GM21367 (cell line): ENCODE data around the gene ARHGAP6.
"Not testable (repeated sequence)": the region's sequence is repeated elsewhere in the genome, so short reads cannot be mapped to it uniquely, and the experiment has no call there.

Source experiments
- ATAC-seq: cut with Tn5 transposase; IDR thresholded peaks from one replicate; pipeline ENCODE4 v1.9.1; 2021; ENCODE audit not compliant: unreplicated experiment

Gene ARHGAP6

DNA sequence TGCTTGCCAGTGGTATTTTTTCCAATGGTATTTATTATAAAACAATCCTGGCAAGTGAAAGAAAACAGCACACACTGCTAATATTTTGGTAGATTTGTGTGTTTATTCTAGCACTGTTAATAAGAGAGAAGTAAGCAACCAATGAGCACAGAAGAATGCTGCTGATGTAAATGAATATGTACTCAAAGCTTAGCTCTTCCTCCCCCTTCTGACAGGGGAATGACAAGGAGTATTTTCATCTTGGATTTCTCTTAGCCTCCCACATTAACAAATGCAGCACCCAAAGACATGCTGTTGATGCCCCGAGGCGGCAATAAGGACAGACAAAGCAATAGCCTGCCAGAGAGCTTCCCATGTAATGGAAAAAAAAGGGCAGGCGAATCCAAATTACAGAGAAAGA lies 18.6 kb downstream of the ARHGAP6 start:
- no peak for ATAC-seq

DNA sequence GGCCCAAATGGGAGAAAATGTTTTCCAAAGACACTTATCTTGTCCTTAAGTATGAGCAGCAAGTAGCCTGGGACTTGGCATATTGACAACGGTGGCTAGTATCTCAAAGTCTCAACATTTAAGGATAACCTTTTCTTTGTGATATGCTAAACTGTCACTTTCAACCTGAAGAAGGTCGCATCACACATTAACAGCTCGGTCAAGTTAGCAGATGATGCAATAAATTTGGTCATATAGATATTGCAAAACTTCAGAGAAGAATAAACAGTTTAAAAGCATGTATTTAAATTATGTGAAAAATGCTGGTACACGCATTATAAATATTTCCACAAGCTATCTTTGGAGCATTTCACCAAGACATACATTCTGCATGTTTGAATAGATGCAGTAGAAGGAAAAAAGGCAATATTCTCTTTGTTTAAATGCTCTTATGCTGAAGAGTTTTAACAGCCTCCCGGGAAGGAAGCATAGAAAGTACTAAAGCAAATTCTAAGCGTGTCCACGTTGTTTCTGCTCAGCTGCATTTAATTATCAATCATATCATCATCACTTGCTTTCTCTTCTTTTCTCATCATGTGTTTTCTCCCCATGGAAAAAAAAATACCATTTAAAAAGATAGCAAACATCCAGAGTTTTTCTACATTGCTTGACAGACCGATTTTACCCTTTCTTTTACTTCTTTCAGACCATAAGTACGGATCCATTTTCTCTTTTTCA lies 24.2 kb downstream of the ARHGAP6 start:
- no peak for ATAC-seq

DNA sequence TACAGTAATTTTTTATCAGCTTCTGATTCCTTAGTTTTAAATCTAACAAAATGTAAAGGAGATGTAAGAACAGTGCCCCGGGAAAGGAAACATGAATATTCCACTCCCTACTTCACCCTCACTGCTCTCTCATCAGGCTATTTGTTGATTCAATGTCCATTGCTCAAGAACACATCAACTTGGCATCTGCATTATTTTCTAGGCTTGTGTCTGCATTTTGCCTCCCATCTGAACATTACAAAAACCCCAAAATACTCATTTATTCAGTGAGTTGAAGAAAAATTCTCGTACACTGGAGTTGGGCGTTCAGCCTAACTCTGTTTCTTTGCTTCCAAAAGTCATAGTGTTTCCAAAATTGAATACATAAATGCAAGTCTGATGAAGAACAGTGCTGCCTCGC lies 25.6 kb downstream of the ARHGAP6 start:
- no peak for ATAC-seq

DNA sequence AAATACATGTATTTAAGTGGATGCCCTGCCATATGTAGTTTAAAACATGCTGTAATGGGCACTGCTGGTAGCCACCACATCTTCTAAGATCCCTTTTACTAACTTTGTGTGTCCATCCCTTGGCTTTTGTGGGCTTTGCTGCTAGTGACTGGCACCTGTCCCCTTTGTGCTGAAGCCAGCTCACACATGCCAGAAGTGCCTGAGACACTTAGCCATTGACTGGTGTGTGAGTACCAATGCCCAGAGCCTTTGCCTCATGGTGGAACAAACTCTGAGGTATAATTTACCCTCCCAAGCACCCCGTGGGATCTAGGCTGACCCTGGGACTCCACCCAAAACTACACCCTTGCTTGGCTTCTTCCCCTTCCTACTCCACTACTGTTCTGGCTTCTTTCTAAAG lies 33.0 kb downstream of the ARHGAP6 start:
- ATAC-seq, result no peak

DNA sequence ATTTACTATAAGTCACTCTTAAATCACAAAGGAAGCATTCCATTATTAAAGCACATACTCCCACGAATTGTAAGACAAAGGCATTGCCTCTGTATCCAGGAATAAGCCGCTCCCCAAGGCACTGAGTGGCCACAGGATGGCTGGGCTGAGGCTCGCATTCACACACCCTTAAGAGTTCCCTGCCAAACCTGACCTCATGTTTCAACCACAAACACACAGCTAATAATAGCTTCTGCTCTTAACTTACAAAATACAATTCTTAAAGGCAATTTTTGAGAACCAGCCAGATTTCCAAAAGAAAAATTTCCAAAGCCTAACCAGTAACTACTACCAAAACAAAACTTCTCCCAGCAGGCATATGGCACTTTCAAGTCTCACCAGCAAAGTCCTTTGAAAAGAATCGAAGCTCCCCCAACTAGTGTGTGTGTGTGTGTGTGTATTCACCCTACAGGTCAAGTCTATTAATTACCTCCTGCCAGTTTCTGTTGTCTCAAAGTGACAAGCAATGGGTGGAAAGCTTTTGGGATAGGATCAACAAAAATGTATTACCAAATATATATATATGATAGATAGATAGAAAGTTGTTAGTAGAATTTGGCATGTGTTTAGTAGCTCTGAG lies 36.0 kb downstream of the ARHGAP6 start:
- peak; percentile 60 for ATAC-seq

DNA sequence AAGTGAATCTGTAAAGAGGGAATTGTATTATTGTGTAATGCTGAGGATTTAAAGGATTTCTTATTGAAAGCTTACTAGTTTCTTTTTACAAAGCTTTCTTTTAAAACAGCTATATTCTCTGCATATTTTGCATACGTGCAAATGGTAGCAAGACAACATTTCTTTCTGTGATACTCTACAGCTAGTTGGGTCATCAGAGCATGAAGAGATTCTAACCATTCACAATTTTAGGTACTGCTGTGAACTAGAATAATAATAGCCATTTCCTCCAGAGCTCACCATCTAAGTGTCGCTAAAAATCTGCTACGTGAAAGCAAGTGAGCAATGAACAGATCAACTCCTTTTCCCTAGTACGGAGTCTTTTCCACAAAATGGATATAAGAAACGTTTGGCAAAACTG lies 37.3 kb downstream of the ARHGAP6 start:
- no peak for ATAC-seq

DNA sequence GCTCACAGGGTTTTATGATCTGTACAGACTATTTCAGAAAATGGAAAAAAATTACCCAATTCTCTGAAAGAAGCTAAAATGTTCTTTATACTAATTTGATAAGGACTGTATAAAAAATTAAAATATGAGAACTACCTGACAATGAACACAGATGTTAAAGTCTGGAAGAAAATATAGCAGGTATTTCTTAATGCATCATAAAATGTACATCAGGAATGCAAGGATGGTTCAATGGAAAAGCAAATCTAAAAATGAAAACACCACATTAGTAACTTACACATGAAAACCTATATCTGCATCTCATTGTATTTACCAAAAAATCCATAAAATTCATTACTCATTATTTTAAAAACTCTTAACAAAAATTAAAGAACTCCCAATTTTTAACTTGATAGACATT lies 39.4 kb downstream of the ARHGAP6 start:
- no peak for ATAC-seq

DNA sequence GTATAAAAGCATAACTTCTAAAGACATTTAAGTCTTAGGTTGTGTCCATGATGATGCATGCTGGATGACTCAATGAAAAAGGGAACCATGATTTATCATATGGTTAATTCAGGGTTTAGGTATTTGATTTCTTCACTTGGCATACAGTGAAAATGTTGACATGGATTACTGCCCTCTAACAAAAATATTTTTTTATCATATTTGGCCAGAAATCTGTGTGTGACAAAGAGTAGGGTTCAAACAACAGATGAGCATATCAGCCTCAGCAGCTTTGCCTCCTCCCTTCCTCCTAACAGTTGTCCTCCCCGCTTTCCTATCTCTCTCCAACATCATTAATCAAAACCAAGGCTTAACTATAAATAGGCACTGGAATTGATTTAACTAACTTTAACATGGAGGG lies 46.3 kb downstream of the ARHGAP6 start:
- no peak for ATAC-seq

DNA sequence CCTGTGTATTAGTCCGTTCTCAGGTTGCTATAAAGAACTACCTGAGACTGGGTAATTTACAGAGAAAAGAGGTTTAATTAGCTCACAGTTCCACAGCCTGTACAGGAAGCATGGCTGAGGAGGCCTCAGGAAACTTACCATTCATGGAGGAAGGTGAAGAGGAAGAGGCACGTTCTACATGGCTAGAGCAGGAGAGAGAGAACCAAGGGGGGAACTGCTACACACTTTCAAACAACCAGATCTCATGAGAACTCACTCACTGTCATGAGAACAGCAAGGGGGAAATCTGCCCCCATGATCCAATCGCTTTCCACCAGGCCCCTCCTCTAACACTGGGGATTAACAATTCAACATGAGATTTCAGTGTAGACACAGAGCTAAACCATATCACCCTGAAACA lies 51.5 kb downstream of the ARHGAP6 start:
- ATAC-seq, result not testable (repeated sequence)

DNA sequence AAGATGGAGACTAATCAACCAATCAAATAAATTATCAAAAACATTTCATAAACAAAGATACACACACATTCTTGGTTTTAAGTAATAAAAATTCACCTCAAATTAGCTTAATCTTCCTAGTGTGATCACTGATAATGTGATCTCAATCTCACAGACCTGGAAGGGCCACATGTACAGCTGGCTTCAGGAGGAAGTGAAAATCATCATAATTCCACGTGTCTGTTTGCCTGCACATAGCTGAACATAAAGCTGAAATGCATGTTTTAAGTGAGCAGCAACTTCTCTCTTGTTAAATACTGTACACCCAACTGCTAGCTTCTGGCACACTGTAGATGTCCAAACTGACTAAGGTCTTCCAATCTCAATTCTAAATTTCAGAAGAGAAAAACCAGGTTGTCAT lies 53.8 kb downstream of the ARHGAP6 start:
- no peak for ATAC-seq

DNA sequence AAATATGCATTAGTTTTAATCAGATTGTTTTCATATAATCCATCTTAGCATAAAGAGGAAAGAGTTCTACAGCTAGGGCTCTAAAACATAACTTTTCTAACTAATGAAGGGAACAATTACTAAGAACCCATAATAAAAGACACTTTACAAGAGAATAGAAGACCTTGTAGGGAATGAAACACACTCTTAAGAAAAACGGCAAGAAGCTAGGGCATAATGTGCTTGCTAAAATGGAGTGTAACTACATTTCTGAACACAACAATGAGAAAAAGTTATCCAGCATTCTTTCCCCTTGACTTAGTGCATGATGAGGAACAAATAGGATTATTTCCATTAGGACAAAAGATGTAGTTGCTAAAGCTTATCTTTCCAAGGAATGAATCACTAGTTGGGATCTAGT lies 54.6 kb downstream of the ARHGAP6 start:
- ATAC-seq, result no peak

DNA sequence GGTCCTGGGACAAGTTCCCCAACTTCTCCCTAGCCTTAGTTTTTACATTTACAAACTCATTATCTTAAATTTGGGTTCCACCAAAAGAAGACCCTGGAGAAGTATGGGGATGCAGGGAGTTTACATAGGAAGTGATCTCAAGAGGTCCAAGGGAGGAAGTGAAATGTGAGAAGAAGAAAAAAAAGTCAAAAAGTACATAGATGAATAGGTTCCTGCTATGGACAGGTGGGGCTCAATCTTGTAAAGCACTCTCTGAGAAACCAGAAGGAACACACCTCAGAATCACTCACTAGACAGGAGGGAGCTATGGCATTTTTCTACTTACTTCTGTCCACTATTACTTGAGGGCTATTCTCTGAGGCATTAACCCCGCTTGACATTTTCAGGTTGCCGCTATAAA lies 56.6 kb downstream of the ARHGAP6 start:
- ATAC-seq, result no peak

DNA sequence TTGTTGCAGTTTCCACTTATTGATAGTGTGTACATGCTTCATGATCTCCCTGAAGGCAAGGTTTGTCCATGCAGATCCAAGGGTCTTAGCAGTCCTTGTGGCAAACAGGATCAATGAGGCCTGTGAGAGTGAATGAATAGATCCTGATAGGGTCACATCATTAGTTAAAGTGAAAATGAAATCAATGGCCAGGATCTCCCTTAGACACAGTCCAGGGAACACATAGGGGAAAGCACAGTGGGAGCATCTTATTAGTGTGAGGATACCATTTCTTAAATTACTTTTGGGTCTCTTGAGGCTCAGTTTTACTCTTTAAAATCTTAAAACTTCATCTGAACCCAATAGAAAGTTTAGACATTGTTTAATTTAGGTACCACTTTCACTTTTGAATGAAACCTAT lies 59.3 kb downstream of the ARHGAP6 start:
- no peak for ATAC-seq

DNA sequence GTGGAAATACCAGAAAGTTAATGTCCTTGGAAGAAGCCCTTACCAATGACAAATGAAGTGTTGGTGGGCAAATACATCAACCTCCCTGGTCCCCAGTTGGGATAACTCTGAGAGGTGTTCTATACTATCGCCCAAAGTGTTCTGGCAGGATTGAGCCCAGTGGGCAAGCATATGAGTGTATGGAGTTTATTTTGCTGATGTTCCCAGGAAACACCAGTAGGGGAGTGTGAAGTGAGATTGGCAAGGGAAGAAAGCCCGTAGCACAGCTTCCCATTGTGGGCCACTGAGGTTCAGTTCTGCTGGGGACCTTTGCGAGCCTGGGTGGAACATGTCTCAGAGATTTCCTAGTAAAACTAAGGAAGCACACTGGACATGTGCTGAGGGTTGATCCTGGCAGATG lies 65.1 kb downstream of the ARHGAP6 start:
- no peak for ATAC-seq

DNA sequence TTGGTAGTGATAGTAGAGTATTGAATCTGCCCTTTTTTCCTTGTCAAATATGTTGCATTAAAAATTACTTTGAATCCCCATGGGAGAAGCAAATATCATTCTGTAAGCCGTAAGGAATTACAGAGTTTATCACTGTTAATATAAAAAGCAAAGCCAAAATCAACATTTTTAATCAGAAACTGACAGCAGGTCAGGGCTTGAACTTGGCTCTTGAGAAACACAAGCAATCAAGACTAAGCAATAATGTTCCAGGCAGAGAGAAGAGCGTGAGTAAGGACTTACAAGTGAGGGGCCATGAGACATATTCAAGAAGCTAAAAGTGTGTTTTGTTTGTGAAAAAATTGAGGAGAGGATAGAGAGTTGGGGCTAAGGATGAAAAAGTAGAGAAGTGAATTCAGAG lies 68.2 kb downstream of the ARHGAP6 start:
- no peak for ATAC-seq

DNA sequence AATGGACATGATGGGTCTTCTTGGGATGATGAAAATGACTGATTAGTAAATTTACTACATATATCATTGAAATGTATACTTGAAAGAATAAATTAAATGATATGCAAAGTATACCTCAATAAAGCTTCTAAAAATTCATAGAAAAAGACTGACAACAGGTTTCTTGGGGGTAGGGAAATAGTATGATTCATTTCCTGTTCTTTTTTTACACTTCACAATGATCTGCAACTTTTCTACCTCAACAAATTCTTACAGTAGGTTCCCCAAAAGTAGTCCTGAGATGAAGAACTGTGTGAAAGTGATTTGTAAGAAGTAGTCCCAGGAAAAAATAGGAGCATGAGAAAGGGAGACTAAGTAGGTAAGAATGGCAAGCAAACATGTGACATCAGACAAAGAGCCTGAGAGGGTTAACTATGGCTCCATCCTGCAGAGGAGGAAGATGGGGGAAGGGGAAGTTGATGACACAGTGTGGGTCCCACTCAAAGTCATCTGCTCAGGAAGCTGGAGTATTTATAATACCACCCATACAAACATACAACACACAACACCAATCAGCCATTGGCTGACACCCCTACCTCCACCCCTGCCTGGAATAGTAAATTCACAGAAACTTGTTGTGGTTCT lies 73.9 kb downstream of the ARHGAP6 start:
- no peak for ATAC-seq

DNA sequence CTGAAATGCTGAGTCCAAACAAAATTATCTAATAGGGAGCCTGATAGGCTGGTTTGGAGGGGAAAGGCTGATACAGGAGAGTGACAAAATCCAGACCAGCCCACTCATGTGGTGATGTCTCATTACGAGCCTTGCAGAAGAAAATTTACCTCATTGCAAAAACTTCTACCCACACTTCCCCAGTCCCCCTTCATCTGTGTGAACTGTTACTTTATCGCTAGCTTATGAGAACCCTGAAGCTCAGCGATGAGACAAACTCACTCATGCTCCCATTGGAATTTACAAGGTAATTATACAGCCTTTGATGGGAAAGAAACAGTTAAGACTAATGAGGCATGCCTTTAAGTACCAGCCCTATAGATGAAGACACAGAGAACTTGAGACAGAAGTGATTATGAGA lies 76.1 kb downstream of the ARHGAP6 start:
- ATAC-seq, result no peak

DNA sequence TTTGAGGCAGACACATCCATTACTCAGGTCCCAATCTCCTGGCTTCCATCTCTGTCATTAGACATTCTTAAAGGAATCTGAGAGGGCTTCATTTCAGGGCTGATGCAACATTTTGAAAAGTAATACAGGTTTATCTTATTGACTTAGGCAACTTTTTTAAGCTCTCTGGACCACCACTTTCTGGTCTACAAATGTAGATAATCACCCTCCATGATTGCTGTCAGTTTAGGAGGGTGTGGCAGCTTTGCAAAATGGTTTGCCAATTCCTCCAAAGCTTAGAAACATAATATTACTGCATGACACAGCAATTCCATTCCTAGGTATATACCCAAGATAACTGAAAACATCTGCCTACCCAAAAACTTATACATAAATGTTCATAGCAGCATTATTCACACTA lies 77.6 kb downstream of the ARHGAP6 start:
- no peak for ATAC-seq

DNA sequence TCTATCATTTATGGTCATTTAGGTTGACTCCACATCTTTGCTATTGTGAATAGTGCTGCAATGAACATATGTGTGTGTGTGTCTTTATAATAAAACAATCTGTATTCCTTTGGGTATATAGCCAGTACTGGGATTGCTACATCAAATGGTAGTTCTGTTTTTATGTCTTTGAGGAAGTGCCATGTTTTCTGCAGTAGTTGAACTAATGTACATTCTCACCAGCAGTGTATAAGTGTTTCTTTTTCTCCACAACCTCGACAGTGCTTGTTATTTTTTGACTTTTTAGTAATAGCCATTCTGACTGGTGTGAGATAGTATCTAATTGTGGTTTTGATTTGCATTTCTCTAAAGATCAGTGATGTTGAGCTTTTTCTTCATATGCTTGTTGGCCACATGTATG lies 80.5 kb downstream of the ARHGAP6 start:
- ATAC-seq, result no peak

DNA sequence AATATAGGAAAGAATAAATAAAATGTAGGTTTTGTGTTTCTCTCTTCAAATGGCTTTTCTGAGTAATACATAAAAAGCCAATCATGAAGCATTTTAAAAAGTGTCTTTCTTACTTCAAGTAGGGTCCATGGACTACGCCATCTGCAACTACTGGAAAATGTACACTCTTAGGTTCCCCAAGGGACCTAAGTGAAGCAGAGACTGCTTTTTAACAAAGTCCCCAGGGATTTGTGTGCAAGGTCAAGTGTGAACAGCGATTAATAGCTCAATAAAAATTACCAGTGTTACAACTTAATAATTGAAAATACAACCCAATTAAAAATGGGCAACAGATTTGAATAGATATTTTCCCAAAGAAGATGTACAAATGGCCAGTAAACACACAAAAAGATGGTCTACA lies 84.9 kb downstream of the ARHGAP6 start:
- no peak for ATAC-seq

DNA sequence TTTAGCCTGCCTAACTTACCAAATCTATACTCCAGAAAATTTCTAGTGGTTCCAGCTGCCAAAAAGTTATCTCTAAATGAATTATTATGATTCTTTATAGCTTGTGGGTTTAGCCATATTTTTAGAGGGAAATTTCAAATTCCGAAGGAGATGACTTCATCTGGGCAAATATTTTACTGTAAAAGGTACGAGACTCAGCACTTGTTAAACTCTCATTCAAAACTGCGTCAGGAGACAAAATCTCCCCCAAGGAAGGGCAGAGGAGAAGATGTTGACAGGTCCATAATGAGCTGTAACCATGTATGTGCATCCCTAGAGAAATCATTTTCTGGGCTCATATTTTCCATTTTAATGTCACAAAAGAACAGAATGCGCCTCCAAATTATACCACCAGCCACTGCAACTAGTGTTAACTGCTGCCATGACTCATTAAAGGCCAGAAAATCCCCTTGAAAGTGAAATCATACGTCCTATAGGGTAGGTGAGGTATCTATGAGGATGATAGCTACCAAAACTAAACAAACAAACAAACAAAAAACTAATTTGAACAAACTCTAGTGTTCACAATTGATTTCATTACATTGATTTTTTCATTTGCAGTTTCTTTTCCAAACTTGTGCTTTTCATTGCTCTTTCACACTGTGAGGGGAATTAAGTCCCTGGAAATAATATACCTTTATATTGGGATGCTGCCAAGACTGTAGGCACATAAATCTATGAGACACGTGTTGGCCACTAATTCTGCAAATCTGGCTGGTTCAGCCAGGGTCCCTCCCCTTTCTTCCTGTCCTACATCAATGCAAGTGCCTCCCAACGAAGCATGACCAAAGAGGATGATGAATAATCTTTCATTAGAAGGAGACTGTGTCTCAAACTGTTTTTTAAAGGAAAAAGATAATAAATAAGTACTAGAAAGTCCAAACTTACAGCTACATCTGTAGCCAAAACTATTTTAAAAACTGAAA lies 85.8 kb downstream of the ARHGAP6 start:
- ATAC-seq, result no peak
